GM19239 (cell line): ENCODE results near the gene ELMO3.

Source experiments
- DNase-seq: peaks from one replicate; pipeline ENCODE4 v3.0.0; 2011; ENCODE audit warnings: low spot score; ENCODE audit not compliant: insufficient read length
- FAIRE-seq: peaks from 2 replicates; lab custom pipeline; 2011; peaks lifted over from hg19 to GRCh38; lab: Jason Lieb, UNC

ELMO3 gene

DNA sequence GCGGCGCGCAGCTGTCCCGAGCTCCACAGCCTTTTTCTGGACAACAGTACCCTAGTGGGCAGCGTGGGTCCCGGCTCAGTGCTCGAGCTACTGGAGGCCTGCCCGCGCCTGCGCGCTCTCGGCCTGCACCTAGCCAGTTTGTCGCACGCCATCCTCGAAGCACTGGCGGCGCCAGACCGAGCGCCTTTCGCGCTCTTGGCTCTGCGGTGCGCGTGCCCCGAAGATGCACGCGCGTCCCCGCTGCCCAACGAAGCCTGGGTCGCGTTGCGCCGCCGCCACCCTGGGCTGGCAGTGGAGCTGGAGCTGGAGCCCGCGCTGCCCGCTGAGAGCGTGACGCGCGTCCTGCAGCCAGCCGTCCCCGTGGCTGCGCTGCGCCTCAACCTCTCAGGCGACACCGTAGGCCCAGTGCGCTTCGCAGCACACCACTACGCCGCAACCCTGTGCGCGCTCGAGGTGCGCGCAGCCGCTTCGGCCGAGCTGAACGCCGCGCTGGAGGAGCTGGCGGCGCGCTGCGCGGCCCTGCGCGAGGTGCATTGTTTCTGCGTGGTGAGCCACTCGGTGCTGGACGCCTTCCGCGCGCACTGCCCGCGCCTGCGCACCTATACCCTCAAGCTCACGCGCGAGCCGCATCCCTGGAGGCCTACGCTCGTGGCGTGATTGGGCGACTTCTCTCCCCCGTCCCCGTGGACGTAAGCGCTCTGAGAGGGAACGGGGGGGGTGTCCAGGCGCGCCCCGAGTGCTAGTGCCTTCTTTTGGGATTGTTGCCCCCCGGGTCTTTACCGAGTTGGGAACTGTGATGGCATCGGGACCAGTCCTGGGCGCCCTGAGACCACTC lies 35.5 kb upstream of the ELMO3 start:
- DNase-seq (no peak), FAIRE-seq (peak; percentile 28)

DNA sequence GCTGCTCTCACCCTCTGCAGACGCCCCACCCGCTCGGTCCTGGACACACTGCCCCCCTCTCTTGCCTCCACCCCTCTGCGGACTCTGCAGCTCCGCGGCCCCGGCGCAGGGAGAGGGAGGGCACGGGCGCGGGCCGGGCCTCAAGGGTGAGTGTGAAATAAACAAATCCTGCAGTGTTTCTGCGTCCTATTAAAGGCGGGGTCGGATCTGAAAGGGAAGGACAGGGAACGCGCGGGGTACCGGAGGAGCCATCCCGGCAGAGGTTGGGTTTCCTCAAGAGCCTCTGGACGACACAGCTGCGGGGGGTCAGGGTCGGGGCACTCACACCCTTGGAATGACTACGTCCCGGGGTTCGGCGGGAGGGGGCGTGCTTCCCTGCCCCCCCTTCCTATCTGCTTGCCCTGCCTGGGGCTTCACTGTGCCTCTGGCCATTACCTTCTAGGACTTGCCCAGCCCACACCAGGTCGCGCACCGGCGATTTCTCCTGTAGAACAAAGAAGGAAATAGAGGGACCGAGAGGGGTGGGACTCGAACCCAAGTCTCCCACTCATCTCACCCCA lies 34.9 kb upstream of the ELMO3 start:
- no peak for FAIRE-seq
- DNase-seq: no peak

DNA sequence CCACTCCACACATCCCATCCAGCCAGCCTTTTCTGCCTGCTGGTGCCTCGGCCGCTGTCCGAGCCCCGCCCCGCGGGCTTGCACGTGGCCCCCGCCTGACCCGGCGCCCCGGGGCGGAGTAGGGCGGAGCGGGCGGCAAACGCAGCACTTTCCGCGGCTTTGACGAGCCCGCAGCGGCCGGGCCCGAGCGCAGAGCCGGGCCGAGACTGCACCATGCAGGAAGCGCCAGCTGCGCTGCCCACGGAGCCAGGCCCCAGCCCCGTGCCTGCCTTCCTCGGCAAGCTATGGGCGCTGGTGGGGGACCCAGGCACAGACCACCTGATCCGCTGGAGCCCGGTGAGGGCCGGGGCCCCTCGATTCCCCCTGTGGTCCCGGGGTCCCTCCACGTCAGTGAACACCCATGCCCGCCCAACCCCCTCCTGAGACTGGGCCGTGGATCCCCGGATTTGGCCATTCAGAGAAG lies 34.3 kb upstream of the ELMO3 start, which contains the start of gene HSF4:
Gene HSF4 (plus strand): TSS at position 147 of the 463 bp plus-strand sequence. CDS start 67 bp downstream, at position 214.
- DNase-seq: no peak
- peak; percentile 35 for FAIRE-seq

DNA sequence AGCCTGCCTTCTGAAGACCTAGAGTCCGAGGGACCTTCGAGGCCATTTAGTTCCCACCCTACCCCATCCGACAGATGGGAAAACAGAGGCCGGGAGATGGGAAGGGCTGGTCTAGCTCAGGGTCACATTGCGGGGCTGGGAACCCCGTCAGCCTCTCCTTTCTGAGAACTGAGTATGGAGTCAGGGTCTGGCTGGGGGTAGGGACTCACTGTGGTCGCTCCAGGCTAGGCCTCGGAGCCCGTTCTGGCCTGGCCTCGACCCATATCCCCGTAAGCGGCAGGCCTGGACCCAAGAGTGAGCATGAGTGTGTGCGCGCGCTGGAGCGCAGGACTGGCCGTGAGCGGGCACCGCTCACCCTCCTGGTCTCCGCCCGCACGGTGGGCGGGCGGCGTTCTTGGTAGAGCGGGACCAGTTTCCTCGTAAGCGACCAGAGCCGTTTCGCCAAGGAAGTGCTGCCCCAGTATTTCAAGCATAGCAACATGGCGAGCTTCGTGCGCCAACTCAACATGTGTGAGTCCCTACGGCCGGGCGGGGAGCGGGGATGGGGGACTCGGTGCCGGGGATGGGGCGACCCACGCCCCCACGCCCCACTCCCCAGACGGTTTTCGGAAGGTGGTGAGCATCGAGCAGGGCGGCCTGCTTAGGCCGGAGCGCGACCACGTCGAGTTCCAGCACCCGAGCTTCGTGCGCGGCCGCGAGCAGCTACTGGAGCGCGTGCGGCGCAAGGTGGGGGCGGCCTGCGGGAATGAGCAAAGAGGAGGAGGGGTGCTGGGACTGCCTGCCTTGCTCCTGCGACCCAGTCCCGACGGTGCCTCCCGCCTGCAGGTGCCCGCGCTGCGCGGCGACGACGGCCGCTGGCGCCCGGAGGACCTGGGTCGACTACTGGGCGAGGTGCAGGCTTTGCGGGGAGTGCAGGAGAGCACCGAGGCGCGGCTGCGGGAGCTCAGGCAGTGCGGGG lies 33.5 kb upstream of the ELMO3 start:
- DNase-seq: no peak
- FAIRE-seq: no peak

DNA sequence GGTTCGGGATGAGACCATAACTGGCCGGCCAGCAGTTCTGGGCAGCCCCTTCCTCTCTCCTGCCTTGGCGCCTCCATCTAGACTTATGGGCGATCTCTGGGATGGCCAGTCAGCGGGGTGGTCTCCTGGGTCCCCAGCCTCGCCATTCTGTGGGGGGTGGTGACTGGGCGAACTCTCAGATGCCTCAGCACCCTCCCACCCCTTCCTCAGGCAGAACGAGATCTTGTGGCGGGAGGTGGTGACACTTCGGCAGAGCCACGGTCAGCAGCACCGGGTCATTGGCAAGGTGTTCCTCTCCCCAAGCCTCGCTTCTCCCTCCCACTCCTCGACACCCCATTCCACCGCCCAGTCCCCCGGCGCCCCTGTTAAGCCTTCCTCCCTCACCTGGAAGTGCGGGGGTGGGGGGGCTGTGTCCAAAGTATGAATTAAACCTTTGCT lies 32.8 kb upstream of the ELMO3 start:
- FAIRE-seq (no peak), DNase-seq (no peak)

- no peak for DNase-seq
- FAIRE-seq: no peak
These were observed 32.2 kb upstream of the ELMO3 start for GRCh38 chr16:67166598-67167168.

DNA sequence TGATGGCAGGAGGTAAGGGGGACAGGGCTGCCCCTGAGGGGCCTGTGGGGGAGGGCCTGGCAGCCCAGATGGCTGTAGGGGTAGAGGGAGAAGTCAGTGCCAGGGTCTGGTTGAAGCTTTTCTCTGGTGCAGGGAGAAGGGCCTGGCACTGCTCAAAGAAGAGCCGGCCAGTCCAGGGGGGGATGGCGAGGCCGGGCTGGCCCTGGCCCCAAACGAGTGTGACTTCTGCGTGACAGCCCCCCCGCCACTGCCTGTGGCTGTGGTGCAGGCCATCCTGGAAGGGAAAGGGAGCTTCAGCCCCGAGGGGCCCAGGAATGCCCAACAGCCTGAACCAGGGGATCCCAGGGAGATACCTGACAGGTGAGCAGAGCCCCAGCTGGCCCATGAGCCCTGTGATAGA lies 31.3 kb upstream of the ELMO3 start:
- DNase-seq: no peak
- FAIRE-seq: no peak

DNA sequence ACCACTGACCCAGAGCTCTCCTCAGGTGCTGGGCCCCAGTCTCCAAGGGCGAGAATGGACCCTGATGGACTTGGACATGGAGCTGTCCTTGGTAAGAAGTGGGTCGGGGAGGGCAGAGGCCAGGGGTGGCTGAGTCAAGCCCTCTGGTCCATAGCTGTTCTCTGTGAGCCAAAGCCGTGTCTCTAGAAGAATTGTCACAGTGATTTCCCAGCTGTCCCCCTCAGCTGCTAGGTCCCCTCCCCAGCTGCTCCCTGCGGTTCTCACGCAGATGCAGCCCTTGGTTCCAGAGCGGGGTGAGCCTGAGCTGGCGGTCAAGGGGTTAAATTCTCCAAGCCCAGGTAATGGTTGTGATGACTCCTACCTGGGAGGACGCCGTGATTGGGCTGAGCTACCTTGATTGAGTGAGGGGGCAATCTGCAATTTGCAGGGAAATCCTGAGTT lies 29.9 kb upstream of the ELMO3 start:
- no peak for FAIRE-seq
- no peak for DNase-seq

DNA sequence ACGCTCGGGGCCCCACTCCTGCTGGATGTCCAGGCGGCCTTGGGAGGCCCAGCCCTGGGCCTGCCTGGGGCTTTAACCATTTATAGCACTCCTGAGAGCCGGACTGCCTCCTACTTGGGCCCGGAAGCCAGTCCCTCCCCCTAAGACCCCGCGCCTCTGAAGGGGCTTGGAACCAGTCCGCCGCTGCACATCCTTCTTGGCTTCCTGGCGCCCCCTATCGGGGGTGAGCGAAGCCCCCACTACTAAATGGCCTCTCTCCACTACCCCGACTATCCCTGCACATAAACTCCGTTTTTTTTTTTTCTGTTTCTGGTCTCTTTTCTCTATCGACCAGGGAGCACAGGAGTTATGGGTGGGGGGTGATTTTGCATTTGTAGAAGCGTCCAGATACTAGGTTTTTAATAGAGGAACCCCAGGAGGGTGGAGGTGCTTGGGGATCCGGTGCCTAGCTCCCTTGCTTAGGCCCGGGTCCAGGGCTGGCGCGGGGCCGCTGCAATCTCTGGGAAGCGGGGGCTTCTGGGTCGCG lies 29.2 kb upstream of the ELMO3 start:
- DNase-seq (no peak), FAIRE-seq (no peak)

GRCh38 chr16:67170168-67170948 lies 28.6 kb upstream of the ELMO3 start, which contains the start of gene NOL3:
NOL3 (plus strand) TSS chr16:67170538.
- DNase-seq (peak; percentile 55), FAIRE-seq (no peak)

- FAIRE-seq (no peak), DNase-seq (no peak)
These were observed 27.8 kb upstream of the ELMO3 start for GRCh38 chr16:67170949-67171649.

DNA sequence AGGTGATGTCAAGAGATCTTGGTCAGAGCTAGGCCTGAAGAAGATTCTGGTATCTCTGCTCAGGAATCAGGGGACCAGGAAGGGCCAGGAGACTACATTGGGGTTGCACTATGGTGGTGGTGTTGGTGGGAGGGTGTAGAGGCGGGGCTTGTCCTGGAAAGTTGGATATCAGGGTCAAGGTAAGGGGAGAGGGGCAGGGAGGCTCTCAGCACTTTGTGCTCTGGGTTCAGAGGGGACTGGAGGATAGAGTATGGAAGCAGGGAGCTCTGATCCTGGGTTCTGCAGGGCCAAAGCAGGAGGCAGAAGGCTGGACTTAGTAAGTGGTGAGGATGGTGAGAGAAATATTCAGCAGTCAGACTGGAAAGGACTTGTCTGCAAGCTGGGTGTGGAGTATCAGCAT lies 25.6 kb upstream of the ELMO3 start:
- FAIRE-seq: no peak
- no peak for DNase-seq

DNA sequence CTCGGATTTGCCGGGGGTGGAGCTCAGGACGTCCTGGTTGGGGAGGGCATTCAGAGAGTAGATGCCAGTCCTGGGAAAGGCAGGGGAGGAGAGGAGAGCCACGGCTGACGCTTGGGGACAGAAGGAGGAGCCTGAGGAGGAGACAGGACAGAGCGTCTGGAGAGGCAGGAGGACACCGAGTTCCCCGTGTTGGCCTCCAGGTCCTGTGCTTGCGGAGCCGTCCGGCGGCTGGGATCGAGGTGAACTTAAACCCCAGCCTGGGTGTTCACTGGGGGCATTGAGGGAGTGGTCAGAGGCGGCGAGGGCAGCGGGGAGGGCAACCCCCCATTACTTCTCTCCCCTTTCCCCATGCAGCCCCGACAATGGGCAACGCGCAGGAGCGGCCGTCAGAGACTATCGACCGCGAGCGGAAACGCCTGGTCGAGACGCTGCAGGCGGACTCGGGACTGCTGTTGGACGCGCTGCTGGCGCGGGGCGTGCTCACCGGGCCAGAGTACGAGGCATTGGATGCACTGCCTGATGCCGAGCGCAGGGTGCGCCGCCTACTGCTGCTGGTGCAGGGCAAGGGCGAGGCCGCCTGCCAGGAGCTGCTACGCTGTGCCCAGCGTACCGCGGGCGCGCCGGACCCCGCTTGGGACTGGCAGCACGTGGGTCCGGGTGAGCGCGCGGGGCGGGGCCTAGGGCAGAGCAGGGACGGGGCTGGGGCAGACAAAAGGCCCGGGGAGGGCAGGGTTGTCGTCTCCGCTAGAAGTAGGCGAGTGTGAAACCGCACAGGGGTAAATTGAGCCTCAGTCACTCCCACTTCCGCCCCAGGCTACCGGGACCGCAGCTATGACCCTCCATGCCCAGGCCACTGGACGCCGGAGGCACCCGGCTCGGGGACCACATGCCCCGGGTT lies 24.9 kb upstream of the ELMO3 start:
- FAIRE-seq (no peak), DNase-seq (no peak)

DNA sequence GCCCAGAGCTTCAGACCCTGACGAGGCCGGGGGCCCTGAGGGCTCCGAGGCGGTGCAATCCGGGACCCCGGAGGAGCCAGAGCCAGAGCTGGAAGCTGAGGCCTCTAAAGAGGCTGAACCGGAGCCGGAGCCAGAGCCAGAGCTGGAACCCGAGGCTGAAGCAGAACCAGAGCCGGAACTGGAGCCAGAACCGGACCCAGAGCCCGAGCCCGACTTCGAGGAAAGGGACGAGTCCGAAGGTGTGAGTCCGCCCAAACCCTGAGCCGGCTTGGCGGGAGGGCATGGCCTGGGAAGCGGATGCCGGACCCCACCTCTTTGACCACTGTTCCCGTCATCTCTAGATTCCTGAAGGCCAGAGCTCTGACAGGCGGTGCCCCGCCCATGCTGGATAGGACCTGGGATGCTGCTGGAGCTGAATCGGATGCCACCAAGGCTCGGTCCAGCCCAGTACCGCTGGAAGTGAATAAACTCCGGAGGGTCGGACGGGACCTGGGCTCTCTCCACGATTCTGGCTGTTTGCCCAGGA lies 24.2 kb upstream of the ELMO3 start:
- FAIRE-seq: no peak
- no peak for DNase-seq

- no peak for FAIRE-seq
- no peak for DNase-seq
These were observed 22.3 kb upstream of the ELMO3 start for GRCh38 chr16:67176662-67177061.

GRCh38 chr16:67177743-67178699 lies 20.9 kb upstream of the ELMO3 start:
- DNase-seq: no peak
- no peak for FAIRE-seq
